ENCODE data around the gene B4GALT2.
A peak's percentile ranks its signal among the peaks of the same experiment; 100 is the strongest.

DNA sequence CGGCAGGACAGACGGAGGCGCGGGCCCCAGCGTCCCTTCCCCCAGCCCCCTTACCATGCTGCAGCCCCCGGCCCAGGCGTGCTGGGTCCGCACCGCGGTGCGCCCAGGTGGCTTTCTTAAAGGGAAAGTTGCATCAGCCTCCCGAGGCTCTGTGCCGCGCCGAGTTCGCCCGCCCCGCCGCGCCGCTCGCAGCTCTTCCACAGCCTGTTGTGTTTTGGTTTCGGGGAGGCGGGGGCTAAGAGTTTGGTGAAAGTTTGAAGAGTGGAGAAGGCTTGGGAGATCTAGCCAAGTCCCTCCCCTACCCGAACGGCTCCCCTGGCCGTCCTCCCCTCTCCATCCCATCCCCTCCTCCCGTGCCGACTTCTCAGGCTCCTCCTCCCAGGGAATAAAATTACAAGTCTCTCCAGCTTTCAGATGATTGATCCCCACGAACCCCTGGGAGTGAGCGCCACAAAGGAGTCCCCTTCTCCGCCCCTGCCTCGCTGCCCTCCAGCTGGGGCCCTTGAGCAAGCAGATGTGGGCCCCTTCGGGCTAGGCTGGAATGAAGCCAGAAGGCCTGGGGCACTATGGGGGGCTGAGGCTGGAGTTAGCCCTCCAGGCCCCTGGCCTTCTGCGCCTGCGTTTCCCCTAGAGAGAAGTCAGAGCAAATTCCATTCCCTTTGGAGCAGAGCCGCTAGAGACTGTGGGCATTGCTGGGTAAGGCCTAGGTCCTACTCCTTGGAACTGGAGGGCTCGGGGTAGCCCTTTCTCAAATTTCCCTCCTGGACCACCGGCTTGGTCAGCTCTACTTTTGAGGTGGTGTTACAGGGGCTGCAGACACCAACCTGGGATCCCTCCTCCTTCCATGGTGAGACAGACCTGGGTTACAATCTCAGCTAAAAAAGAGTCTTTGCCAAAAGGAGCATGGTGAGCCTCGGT, 52.5 kb downstream of the B4GALT2 start, which contains the start of gene SLC6A9:
- no peak for TF ChIP-seq CTCF (IDR thresholded peaks at IDR 0.05)
- TF ChIP-seq POLR2AphosphoS5 (IDR thresholded peaks at IDR 0.05) = peak in 1 of 3 donors; percentile 12
- no peak for TF ChIP-seq POLR2A (IDR thresholded peaks at IDR 0.05)
- TF ChIP-seq EP300 (IDR thresholded peaks at IDR 0.05) = no peak
